Retinal pigment epithelial cell (primary cell): ENCODE results near the gene GABRG3.

Experiments used
- DNase-seq: peaks from one replicate; pipeline ENCODE4 v3.0.0-alpha.2; 2010; ENCODE audit warnings: low read depth
- H3K4me3 ChIP-seq: 2 replicates; pipeline ENCODE4 v1.5.1; 2011; ENCODE audit warnings: mild to moderate bottlenecking, low read length, control low read depth, moderate library complexity
- CTCF ChIP-seq: conservative IDR thresholded peaks from 2 replicates; pipeline ENCODE4 v1.5.1; 2011; ENCODE audit warnings: low read depth, low read length, control low read depth, inconsistent platforms

Gene GABRG3

GRCh38 chr15:27232876-27233275, 261.9 kb downstream of the GABRG3 start:
- no peak overlapping the region for H3K4me3 ChIP-seq
- no peak for TF ChIP-seq CTCF
- DNase-seq = no peak

- no peak for TF ChIP-seq CTCF
- no peak for DNase-seq
- H3K4me3 ChIP-seq = no peak overlapping the region
Measured at GRCh38 chr15:27234593-27234992, 263.6 kb downstream of the GABRG3 start.

GRCh38 chr15:27235161-27235560, 264.2 kb downstream of the GABRG3 start:
- H3K4me3 ChIP-seq = no peak overlapping the region
- TF ChIP-seq CTCF = no peak
- no peak for DNase-seq

GRCh38 chr15:27235681-27236080, 264.7 kb downstream of the GABRG3 start:
- TF ChIP-seq CTCF = no peak
- H3K4me3 ChIP-seq = no peak overlapping the region
- DNase-seq = no peak

GRCh38 chr15:27237319-27237939, 266.4 kb downstream of the GABRG3 start:
- H3K4me3 ChIP-seq = no peak overlapping the region
- TF ChIP-seq CTCF = no peak
- no peak for DNase-seq

- DNase-seq = no peak
- no peak overlapping the region for H3K4me3 ChIP-seq
- no peak for TF ChIP-seq CTCF
Measured at GRCh38 chr15:27238209-27238608, 267.2 kb downstream of the GABRG3 start.

GRCh38 chr15:27238707-27239423, 267.9 kb downstream of the GABRG3 start:
- TF ChIP-seq CTCF = no peak
- no peak for DNase-seq
- no peak overlapping the region for H3K4me3 ChIP-seq
